Upper lobe of left lung (tissue), 4 donors: ENCODE results near the gene SMIM13.

ENCODE experiments used
- EP300 ChIP-seq, 4 donors: sonication (generic); formaldehyde crosslinking; IDR thresholded peaks; one replicate each; pipeline ENCODE4 v1.5.1; 2017; ENCODE audit warnings: antibody characterized with exemption in 4 of 4, control low read depth in 2 of 4
- POLR2A ChIP-seq, 4 donors: fragments of 450-650 bp; IDR thresholded peaks; one replicate each; pipeline ENCODE4 v1.5.1; 2016 to 2017; ENCODE audit warnings: antibody characterized with exemption in 4 of 4, mild to moderate bottlenecking in 2 of 4
- POLR2AphosphoS5 ChIP-seq, 2 donors: sonication (generic); formaldehyde crosslinking; IDR thresholded peaks; one replicate each; pipeline ENCODE4 v1.5.1; 2017; ENCODE audit warnings: antibody characterized with exemption in 2 of 2
- TF ChIP-seq, protein P1 (sequence below), 6 experiments: fragments of 450-650 bp in 4 of 6; fragments of 200-600 bp in 2 of 6; sonication (generic) in 2 of 6; IDR thresholded peaks; one replicate each; pipeline ENCODE4 v1.5.1; 2016 to 2019; ENCODE audit warnings: antibody characterized with exemption in 6 of 6

DNA sequence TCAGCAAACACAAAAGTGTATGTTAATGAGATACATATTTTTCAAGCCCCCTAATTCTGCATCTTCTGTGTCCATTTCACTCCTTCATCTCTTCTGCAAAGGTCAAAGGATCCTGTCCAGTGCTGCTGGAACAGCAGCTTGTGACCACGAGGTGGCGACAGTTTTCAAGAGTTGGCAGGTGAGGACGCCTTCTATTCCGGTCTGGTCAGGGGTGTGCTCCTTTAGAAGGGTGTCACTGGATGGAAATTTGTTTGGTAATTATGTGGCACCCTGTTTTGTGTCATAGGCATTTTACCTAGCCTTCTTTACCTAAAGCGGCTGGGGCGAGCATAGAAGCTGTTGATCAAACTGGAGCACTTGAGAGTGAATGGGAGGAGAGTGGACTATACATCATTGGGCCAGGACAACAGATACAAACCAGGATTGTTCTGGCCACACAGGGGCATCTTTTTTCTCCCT lies 50.8 kb downstream of the SMIM13 start:
- TF ChIP-seq, protein P1, sequence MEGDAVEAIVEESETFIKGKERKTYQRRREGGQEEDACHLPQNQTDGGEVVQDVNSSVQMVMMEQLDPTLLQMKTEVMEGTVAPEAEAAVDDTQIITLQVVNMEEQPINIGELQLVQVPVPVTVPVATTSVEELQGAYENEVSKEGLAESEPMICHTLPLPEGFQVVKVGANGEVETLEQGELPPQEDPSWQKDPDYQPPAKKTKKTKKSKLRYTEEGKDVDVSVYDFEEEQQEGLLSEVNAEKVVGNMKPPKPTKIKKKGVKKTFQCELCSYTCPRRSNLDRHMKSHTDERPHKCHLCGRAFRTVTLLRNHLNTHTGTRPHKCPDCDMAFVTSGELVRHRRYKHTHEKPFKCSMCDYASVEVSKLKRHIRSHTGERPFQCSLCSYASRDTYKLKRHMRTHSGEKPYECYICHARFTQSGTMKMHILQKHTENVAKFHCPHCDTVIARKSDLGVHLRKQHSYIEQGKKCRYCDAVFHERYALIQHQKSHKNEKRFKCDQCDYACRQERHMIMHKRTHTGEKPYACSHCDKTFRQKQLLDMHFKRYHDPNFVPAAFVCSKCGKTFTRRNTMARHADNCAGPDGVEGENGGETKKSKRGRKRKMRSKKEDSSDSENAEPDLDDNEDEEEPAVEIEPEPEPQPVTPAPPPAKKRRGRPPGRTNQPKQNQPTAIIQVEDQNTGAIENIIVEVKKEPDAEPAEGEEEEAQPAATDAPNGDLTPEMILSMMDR (IDR thresholded peaks at IDR 0.05) = peak; percentile 84 to 89 (median 88)
- TF ChIP-seq POLR2A (IDR thresholded peaks at IDR 0.05) (no peak), EP300 (IDR thresholded peaks at IDR 0.05) (no peak), POLR2AphosphoS5 (IDR thresholded peaks at IDR 0.05) (no peak)
